UCSD-AML1 (cell line): Measurements from ENCODE around the gene MND1.

Experiments used
- DNase-seq: peaks from one replicate; lab custom pipeline; 2025; ENCODE audit not compliant: unreplicated experiment; lab: John Stamatoyannopoulos, UW

MND1 gene

DNA sequence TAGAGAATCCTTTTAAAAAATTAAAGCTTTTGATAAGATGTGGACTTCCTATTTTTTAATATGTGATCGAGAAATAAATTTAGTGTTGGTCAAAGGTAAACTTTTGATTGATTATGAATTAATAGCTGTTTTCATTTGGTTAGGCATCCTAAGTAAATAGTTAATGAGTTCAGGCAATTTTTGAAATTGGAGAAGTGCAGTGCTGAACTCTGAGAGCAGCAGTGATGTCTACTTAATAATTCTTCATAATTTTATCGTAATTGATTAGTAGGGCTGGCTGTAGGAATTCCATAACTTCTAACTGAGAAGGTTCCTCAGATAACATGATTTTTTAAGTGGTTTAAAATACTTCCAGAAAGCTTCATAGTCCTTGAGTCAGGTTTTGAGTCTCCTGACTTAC, 1.5 kb downstream of the MND1 start:
- DNase-seq = no peak

GRCh38 chr4:153346563-153346962, 2.1 kb downstream of the MND1 start:
- no peak for DNase-seq

GRCh38 chr4:153347117-153347516, 2.6 kb downstream of the MND1 start:
- DNase-seq = no peak

DNA sequence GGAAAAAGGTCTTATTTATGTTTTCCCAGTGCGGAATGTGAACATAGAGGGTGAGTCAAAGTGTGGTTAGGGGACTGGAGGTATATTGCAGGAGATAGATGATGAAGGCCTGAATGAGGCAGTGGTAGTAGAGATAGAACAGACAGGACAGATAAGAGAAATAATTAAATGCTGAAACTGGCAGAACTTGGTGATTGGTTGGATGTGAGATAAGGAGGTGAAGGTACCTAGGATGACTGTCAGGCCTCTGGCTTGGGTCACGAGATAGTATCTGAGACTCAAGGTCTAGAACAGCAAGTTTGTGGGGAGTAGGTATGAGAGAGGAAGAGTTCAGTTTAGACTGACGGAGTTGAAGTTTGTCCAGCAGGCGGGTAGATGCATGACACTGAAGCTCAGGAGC, 3.5 kb downstream of the MND1 start:
- no peak for DNase-seq

- no peak for DNase-seq
These were observed 4.8 kb downstream of the MND1 start for GRCh38 chr4:153349206-153349805.

GRCh38 chr4:153362184-153362583, 17.7 kb downstream of the MND1 start:
- DNase-seq = no peak

DNA sequence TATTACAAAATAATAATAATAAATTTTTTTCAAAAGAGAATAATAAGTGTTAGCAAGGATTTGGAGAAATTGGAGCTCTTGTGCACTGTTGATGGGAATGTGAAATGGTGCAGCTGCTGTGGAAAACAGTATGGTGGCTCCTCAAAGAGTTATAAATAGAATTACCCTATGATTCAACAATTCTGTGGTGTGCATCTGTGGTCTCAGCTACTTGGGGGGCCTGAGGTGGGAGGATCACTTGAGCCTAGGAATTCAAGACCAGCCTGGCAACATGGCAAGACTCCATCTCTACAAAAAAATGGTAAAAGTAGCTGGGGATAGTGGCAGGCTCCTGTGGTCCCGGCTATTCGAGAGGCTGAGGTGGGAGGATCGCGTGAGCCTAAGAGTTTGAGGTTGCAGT, 19.6 kb downstream of the MND1 start:
- DNase-seq = no peak

GRCh38 chr4:153365003-153365402, 20.5 kb downstream of the MND1 start:
- no peak for DNase-seq

GRCh38 chr4:153366486-153366885, 22.0 kb downstream of the MND1 start:
- no peak for DNase-seq

- DNase-seq = no peak
These were observed 22.6 kb downstream of the MND1 start for GRCh38 chr4:153367092-153367491.

- no peak for DNase-seq
These were observed 24.5 kb downstream of the MND1 start for GRCh38 chr4:153369021-153369420.

DNA sequence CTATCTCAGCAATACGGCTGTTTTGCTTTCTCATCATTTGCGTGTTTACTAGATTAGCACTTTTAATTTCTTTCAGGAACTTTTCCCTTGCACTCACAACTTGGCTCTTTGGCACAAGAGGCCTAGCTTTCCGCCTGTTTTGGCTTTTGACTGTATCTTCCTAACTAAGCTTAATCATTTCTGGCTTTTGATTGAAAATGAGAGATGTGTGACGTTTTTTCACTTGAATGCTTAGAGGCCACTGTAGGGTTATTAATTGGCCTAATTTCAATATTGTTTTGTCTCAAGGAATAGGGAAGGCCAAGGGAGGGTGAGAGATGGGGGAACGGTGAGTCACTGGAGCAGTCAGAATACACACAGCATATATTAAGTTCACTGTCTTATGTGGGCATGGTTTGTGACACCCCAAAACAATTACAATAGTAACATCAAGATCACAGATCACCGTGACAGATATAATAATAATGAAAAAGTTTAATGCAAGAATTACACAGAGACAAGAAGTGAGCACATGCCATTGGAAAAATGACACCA, 27.3 kb downstream of the MND1 start:
- DNase-seq = no peak

GRCh38 chr4:153372967-153373562, 28.6 kb downstream of the MND1 start:
- no peak for DNase-seq

GRCh38 chr4:153374442-153374841, 30.0 kb downstream of the MND1 start:
- no peak for DNase-seq

DNA sequence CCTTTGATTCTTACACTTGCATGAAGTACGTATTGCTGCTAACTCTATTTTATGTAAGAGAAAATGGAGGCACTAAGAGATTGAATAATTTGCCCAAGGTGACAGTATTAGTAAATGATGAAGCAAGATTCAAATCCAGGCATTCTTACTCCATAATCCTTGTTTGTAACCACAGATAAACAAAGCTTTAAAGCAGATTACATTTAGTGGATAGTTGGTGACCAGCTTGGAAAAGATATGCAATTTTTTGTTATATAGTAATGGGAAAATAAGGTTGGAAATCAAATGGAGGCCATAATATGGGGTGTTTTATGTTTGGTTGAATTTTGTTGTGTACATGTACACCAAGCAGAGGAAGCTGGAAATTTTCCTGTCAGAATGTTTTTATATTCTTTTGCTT, 30.8 kb downstream of the MND1 start:
- no peak for DNase-seq

GRCh38 chr4:153383131-153383530, 38.6 kb downstream of the MND1 start:
- DNase-seq = no peak

DNA sequence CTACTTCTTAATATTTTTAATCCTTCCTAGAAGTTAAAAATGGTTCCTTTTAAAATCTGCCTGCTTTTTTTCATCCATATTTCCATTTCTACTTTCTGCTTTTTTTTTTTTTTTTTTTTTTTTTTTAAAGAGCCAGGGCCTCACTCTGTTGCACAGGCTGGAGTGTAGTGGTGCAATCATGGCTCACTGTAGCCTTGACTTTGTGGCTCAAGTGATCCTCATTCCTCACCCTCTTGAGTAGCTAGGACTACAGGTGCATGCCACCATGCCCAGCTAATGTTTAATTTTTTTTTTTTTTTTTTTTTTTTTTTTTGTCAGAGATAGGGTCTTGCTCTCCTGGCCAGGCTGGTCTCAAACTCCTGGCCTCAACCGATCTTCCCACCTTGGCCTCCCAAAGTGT, 39.7 kb downstream of the MND1 start:
- no peak for DNase-seq

- DNase-seq = no peak
These were observed 41.3 kb downstream of the MND1 start for GRCh38 chr4:153385784-153386183.

- no peak for DNase-seq
These were observed 43.5 kb downstream of the MND1 start for GRCh38 chr4:153387981-153388380.

GRCh38 chr4:153393397-153393796, 48.9 kb downstream of the MND1 start:
- no peak for DNase-seq

- DNase-seq = no peak
These were observed 50.5 kb downstream of the MND1 start for GRCh38 chr4:153394945-153395344.

DNA sequence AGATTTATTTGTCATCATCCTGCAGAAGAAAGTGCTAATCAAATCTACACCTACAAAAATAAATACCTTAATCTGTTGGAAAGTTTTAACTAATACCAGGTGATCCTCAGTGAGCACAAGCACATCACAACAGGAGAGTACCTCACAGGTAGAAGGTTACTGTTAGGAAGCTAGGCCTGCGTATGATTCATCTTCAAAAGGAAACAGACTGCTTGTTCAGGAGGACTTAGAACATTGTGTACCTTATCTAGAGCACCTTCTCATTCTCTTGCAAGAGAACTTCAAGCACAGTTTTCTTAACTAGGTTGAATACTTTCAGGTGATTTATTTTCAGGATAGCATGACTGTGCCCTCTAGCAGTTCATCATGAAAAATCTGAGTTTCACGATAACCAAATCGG, 54.2 kb downstream of the MND1 start:
- DNase-seq = no peak

DNA sequence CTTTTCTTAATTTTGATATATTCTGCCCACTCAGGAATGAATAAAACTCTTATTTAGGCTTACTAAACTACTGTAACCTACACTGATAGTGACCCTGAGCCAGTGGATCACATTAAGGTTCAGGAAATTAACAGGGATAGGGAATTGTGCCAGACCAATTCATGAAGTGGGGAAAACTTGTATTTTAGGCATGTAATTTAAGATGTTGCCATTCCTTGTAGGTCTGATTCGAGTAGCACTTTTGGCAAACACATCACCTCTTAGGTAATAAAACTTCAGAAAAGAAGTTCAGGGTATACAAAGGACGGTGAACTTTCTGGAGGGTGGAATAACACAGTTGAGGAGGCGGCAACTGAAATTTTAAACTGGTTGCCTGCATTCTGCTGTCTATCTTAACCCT, 54.9 kb downstream of the MND1 start:
- no peak for DNase-seq
